Ishikawa (cell line): ENCODE data around the gene EPC2.

Experiments used
- CEBPB ChIP-seq: IDR thresholded peaks from 2 replicates; pipeline ENCODE4 v1.6.1; 2012
- CREB1 ChIP-seq: IDR thresholded peaks from 2 replicates; pipeline ENCODE4 v1.6.1; 2012; ENCODE audit warnings: low read depth
- EGR1 ChIP-seq: IDR thresholded peaks from 2 replicates; pipeline ENCODE4 v1.6.1; 2012
- EP300 ChIP-seq: IDR thresholded peaks from 2 replicates; pipeline ENCODE4 v1.6.1; 2012; ENCODE audit warnings: borderline replicate concordance
- FOXM1 ChIP-seq: IDR thresholded peaks from 2 replicates; pipeline ENCODE4 v1.6.1; 2012; ENCODE audit warnings: low read depth, borderline replicate concordance
- MAX ChIP-seq: IDR thresholded peaks from 2 replicates; pipeline ENCODE4 v1.6.1; 2012
- NFIC ChIP-seq: IDR thresholded peaks from 2 replicates; pipeline ENCODE4 v1.6.1; 2012
- RAD21 ChIP-seq: IDR thresholded peaks from 2 replicates; pipeline ENCODE4 v1.6.1; 2012; ENCODE audit warnings: low read depth
- REST ChIP-seq: IDR thresholded peaks from 2 replicates; pipeline ENCODE4 v1.6.1; 2012; ENCODE audit warnings: low read depth, mild to moderate bottlenecking
- TAF1 ChIP-seq: IDR thresholded peaks from 2 replicates; pipeline ENCODE4 v1.6.1; 2012; ENCODE audit warnings: low read depth, mild to moderate bottlenecking
- TCF12 ChIP-seq: IDR thresholded peaks from 2 replicates; pipeline ENCODE4 v1.6.1; 2012; ENCODE audit warnings: low read depth
- TEAD4 ChIP-seq: IDR thresholded peaks from 2 replicates; pipeline ENCODE4 v1.6.1; 2012
- USF1 ChIP-seq: IDR thresholded peaks from 2 replicates; pipeline ENCODE4 v1.6.1; 2012
- YY1 ChIP-seq: IDR thresholded peaks from 2 replicates; pipeline ENCODE4 v1.6.1; 2012; ENCODE audit warnings: low read depth
- ZBTB7A ChIP-seq: IDR thresholded peaks from 2 replicates; pipeline ENCODE4 v1.6.1; 2012; ENCODE audit warnings: low read depth

EPC2 gene

DNA sequence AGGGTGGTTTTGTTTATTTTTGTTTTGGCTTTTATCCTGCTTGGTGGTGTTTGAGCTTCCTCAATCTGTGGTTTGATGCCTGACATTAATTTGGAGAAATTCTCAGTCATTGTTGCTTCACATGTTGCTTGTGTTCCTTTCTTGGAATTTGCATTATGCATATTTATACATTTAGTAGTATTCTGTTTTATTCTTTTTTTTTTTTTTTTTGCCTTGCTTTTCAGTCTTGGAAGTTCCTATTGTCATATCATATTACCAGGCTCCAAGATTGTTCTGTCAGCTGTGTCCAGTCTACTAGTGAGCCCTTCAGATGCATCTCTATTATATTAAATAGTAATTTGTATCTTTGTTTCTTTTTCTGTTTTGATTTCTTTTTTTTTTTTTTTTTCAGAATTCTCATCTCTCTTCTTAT, 77.0 kb downstream of the EPC2 start:
- TF ChIP-seq NFIC (no peak), TCF12 (no peak), USF1 (no peak), YY1 (no peak), ZBTB7A (no peak), MAX (no peak), FOXM1 (no peak), REST (no peak)

DNA sequence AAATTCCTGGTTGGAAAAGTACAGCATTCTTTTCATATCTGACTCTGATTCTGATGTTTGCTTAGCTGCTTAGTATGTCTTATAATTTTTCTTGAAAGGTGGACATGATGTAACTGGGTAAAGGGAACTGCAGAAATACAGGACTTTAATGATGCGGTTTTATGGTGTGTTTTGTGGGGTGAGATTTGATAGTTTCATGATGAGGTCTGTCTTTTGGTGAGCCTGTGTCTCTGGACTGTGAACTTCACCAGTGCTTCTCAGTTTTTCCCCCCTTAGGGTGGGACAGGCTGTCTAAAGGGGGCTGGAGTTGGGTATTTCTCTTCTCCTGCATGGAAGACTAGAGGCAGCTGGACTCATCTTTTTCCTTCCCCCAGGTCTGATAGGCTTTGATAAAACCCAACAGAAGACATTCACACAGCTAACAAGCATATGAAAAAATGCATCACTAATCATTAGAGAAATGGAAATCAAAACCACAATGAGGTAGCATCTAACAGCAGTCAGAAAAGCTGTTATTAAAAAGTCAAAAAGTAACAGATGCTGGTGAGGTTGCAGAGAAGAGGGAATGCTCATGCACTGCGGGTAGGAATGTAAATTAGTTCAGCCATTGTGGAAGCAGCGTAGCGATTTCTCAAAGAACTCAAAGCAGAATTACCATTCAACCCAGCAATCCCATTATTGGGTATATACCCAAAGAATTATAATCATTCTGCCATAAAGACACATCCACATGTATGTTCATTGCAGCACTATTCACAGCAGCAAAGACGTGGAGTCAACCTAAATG, 77.6 kb downstream of the EPC2 start:
- TF ChIP-seq CEBPB: no peak
- no peak for TF ChIP-seq EP300
- no peak for TF ChIP-seq YY1
- TF ChIP-seq EGR1: no peak
- TF ChIP-seq MAX: no peak
- TF ChIP-seq RAD21: no peak
- TF ChIP-seq TEAD4: no peak
- no peak for TF ChIP-seq NFIC
- TF ChIP-seq USF1: no peak
- no peak for TF ChIP-seq TAF1
- no peak for TF ChIP-seq CREB1
- no peak for TF ChIP-seq ZBTB7A
- no peak for TF ChIP-seq TCF12
- no peak for TF ChIP-seq REST

- TF ChIP-seq ZBTB7A (no peak), FOXM1 (no peak), CREB1 (no peak), TEAD4 (no peak), EP300 (no peak), TCF12 (no peak), USF1 (no peak), MAX (no peak), CEBPB (no peak), REST (no peak), NFIC (no peak), TAF1 (no peak)
Observed at GRCh38 chr2:148725564-148725963, 81.0 kb downstream of the EPC2 start.

GRCh38 chr2:148726228-148726627, 81.7 kb downstream of the EPC2 start:
- TF ChIP-seq EP300 (no peak), ZBTB7A (no peak), RAD21 (no peak), TEAD4 (no peak), USF1 (no peak), CEBPB (no peak), REST (no peak), FOXM1 (no peak), NFIC (no peak), EGR1 (no peak), TAF1 (no peak), YY1 (no peak), MAX (no peak), CREB1 (no peak), TCF12 (no peak)
